Pancreas (tissue), 10 donors: Measurements from ENCODE around the gene NTN1. TPM values are rescaled to one million over a fixed set of nuclear protein-coding genes. Genes with fewer than 3 reads are reported as not detected.

ENCODE experiments used
- ATAC-seq, 4 donors: fragments of 200-7000 bp; cut with Tn5 transposase; one replicate each; pipeline versions ENCODE4 v1.8.0 to v1.9.1; 2020; ENCODE audit warnings: mild to moderate bottlenecking in 4 of 4, moderate library complexity in 4 of 4
- DNase-seq, 6 donors: peaks; one replicate each; pipeline ENCODE4 v3.0.0-alpha.2; 2020
- FAIRE-seq: peaks from 2 replicates; lab custom pipeline; 2012; peaks lifted over from hg19 to GRCh38; lab: Jason Lieb, UNC
- H3K27ac ChIP-seq, 4 donors: fragments of 200-600 bp; sonication (generic); 1 replicate in 3 of 4; 2 replicates in 1 of 4; pipeline versions ENCODE4 v1.5.0 to v1.8.0; 2020
- H3K27me3 ChIP-seq, 4 donors: fragments of 200-600 bp; one replicate each; pipeline ENCODE4 v1.8.0; 2021
- H3K36me3 ChIP-seq, 3 donors: fragments of 200-600 bp; sonication (generic) in 1 of 3; one replicate each; pipeline versions ENCODE4 v1.5.0 to v1.8.0; 2020 to 2021
- H3K4me1 ChIP-seq, 3 donors: fragments of 200-600 bp; one replicate each; pipeline ENCODE4 v1.8.0; 2021
- H3K4me3 ChIP-seq, 4 donors: fragments of 200-600 bp; sonication (generic) in 2 of 4; one replicate each; pipeline versions ENCODE4 v1.5.0 to v1.8.0; 2020 to 2021
- H3K9me3 ChIP-seq, 4 donors: fragments of 200-600 bp; one replicate each; pipeline ENCODE4 v1.8.0; 2021
- CTCF ChIP-seq, 4 donors: fragments of 200-600 bp; sonication (generic) in 3 of 4; IDR thresholded peaks; one replicate each; pipeline versions ENCODE4 v1.5.0 to v1.8.0; 2021; ENCODE audit warnings: antibody characterized with exemption in 4 of 4
- whole genome bisulfite sequencing, 2 donors: extraction: QIAGEN DNeasy Blood & Tissue Kit; methylation state at CpG; one replicate each; pipeline ENCODE4 v1.1.7; 2013; 5-methylcytosine and 5-hydroxymethylcytosine counted together
- intact Hi-C, 3 donors: fragments of 100-400 bp; cut with DNase I; formaldehyde crosslinking; loops; one replicate each; pipeline versions ENCODE4 v1.11.1 to v1.14.2; 2022
- polyA plus RNA-seq, 2 donors: library from polyadenylated mRNA; stranded (reverse); fragments of 200-250 nt; gene quantifications; one replicate each; pipeline ENCODE4 v1.2.3, GENCODE V29; 2013
- total RNA-seq, 6 donors: library from RNA; stranded (reverse); fragmentation: NEBNext Ultra II Directional in 4 of 6; extraction: Animal tissue kit (Norgen Biotek cat#: 25700) in 4 of 6; gene quantifications; one replicate each; pipeline versions ENCODE4 v1.2.1 to v1.2.4, GENCODE V29; 2021 to 2023
- donor health status: healthy with polysubstance abuse.
- donor health status: DM: no; HTN: no; CAD: no; lungs with moderate emphysema.
- donor health status: DM: no; HTN: no; CAD: no.
- donor health status: control.
- donor health status: control.
- donor health status: Bipolar disorder and iron deficiency.
- donor health status: DM: yes; HTN: yes; CAD: no.
- donor health status: DM: no; HTN: no; CAD: no.
- donor health status: DM: no; HTN: no; CAD: no.
- donor health status: DM: yes; HTN: yes; CAD: no.

NTN1 gene
- total and polyA plus RNA-seq, 8 donors = 1.8 to 4.3 (median 2.5) TPM

- WGBS, 2 donors = 89 to 93% methylated on average over 16 of the region's 16 CpGs
- TF ChIP-seq CTCF (IDR thresholded peaks at IDR 0.05) = no peak
- FAIRE-seq = no peak
- Histone ChIP-seq H3K4me1 (no peaks in the 10 kb centered on the region), H3K27ac (no peak overlapping the region), H3K27me3 (no peaks in the 10 kb centered on the region), H3K9me3 (no peaks in the 10 kb centered on the region), H3K36me3 (no peaks in the 10 kb centered on the region), H3K4me3 (no peak overlapping the region)
- intact Hi-C loops = loop anchor here in 1 of 3 donors (5.0 kb wide), 1 partner anchor 53 kb away; no protein-coding TSS in a partner anchor
- ATAC-seq = no peak
- no peak for DNase-seq
These were observed 178.6 kb downstream of the NTN1 start for GRCh38 chr17:9199571-9200551.

- ATAC-seq (no peak), DNase-seq (no peak), FAIRE-seq (no peak)
- TF ChIP-seq CTCF (IDR thresholded peaks at IDR 0.05) = no peak
- no peak overlapping the region for H3K4me3 ChIP-seq
- no peak overlapping the region for H3K27ac ChIP-seq
- no peaks in the 10 kb centered on the region for H3K9me3 ChIP-seq
- H3K27me3 ChIP-seq = no peaks in the 10 kb centered on the region
- H3K4me1 ChIP-seq = no peaks in the 10 kb centered on the region
- 61 to 72% methylated on average over 5 of the region's 5 CpGs for WGBS, 2 donors
- H3K36me3 ChIP-seq = no peaks in the 10 kb centered on the region
- intact Hi-C loops = no loop called here
These were observed 179.5 kb downstream of the NTN1 start for GRCh38 chr17:9200699-9201359.

GRCh38 chr17:9202532-9202931, 181.2 kb downstream of the NTN1 start:
- 86 to 96% methylated on average over 5 of the region's 5 CpGs for WGBS, 2 donors
- H3K36me3 ChIP-seq = no peaks in the 10 kb centered on the region
- no peak for TF ChIP-seq CTCF (IDR thresholded peaks at IDR 0.05)
- no peaks in the 10 kb centered on the region for H3K27me3 ChIP-seq
- H3K27ac ChIP-seq = no peak overlapping the region
- intact Hi-C loops = no loop called here
- DNase-seq (no peak), ATAC-seq (no peak), FAIRE-seq (no peak)
- no peaks in the 10 kb centered on the region for H3K9me3 ChIP-seq
- H3K4me1 ChIP-seq = no peaks in the 10 kb centered on the region
- H3K4me3 ChIP-seq = no peak overlapping the region

- intact Hi-C loops = no loop called here
- no peaks in the 10 kb centered on the region for H3K9me3 ChIP-seq
- H3K27me3 ChIP-seq = no peaks in the 10 kb centered on the region
- 73 to 83% methylated on average over 3 of the region's 3 CpGs for WGBS, 2 donors
- FAIRE-seq = no peak
- no peak overlapping the region for H3K4me3 ChIP-seq
- no peaks in the 10 kb centered on the region for H3K4me1 ChIP-seq
- ATAC-seq = no peak
- TF ChIP-seq CTCF (IDR thresholded peaks at IDR 0.05) = no peak
- H3K36me3 ChIP-seq = no peaks in the 10 kb centered on the region
- no peak overlapping the region for H3K27ac ChIP-seq
- no peak for DNase-seq
These were observed 182.6 kb downstream of the NTN1 start for GRCh38 chr17:9203771-9204425.
